ENCODE measurements around the gene SLC5A10. TPM values are rescaled to one million over a fixed set of nuclear protein-coding genes. Genes with fewer than 3 reads are reported as not detected.

The SLC5A10 gene
- total RNA-seq (2022; extraction: Qiagen RNA extraction; ENCODE audit: low read depth) = 0.14 to 0.36 TPM (median 0.26 TPM) in 5 replicates

DNA sequence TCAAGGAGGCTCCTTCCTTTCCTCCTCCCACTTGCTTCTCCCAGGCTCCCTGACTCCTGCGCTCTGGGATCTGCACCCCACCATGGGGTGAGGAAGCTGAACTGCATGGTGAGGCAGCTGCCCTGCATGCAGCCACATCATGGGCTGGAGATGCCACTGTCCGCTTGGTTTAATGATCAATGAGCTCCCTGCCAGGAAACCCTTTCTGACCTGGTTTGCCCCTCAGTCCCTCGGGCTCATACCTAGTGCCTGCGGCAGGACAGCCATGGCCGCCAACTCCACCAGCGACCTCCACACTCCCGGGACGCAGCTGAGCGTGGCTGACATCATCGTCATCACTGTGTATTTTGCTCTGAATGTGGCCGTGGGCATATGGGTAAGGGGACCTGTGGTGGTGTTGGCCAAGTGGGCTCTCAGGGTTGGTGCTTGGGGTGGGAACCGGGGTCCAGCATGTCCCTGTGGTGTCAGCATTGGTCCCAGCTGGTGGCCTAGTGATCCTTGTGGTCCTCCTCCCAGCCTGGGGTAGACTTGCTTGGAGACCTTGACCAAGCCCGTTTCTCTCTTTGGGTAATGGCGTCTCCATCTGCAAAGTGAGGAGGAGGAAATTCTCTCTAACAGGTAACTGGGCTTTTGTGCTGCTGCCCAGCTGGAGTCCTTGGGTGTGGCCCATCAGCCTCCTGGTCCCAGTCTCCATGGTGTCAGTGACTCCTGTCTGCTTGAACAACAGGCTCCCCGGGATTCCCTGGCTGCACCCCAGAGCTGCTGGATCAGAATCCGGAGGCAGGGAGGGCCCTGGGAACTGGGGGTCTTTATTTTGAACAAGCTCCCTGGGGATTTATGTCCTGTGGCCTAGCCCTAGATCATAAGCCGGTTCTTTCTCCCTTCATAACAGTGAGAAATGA lies at the start of gene SLC5A10:
Gene SLC5A10, plus strand, starts transcription at position 225 of the 902 bp plus-strand sequence. Its CDS starts 41 bp downstream, at position 266.

DNA sequence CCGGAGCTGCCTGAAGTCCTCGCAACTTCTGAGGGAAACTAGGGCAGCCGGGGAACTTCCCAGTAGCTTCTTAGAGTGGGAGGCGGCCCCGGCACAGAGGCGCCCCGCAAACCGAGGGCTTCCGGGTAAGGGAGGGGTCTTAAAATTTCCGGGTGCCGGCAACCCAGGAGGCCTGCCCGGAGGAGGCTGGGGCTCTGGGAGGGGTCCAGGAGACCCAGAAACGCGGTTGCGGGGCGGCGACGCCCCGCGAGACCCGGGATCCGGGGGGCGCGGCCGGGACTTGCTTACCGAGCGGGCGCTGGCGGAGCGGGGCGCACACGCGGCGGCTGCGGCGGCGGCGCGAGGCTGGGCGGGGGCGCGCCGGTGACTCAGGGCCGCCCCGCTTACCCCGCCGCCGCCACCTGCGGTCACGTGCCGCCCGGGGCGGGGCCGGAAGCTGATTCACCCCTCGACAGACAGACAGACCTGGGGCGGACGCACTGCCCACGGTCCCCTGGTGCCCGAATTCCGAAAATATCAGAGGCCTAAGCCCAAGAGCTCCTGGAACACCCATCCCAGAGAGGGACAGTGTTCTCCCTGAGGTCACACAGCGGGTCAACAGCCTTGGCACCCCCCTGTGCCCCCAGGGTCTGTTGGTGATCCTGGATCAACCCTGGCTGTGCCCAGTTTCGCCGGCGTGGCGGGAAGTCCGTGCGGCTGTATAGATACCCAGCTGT lies 52.6 kb downstream of the SLC5A10 start, which contains the start of gene FAM83G:
Gene FAM83G, minus strand, starts transcription at position 344 of the 716 bp plus-strand sequence. CDS start 723 bp downstream, outside the sequence.

DNA sequence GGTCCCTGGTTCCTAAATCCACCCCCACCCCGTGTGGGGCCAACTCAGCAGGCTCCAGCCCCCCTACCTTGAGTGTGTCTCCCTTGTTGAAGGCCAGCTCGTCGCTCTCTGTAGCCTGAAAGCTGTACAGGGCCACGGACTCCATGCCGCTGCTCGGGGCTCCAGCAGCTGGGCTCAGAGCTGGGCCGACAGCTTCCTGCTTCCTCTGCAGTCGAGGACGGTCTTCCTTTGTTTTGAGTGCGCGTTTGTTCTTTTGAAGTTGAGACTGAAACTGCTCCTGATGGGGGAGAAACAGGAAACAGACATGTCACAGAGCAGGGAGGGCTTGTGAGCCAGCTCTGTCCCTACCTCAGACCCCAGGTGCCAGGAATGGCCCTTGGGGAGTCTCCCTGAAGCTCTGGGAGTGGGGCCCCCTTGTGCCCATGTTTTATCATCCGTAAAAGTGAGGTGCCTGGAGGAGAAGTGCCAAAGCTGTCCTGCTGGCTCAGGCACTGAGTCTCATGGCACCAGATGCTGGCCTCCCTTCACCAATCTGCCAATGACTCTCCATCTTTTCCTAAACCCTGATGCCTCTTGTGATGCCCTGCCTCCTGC lies 94.9 kb downstream of the SLC5A10 start, which contains the start of gene GRAP:
Gene GRAP, minus strand, starts transcription at position 176 of the 594 bp plus-strand sequence. Its CDS starts 31 bp downstream, at position 145.

Other genes starting within 250 kb of the SLC5A10 start
- gene FBXW10, start 208.1 kb upstream of the SLC5A10 start, total RNA-seq (2022; extraction: Qiagen RNA extraction; ENCODE audit: low read depth) = 0.90 to 2.0 TPM (median 0.97 TPM) in 5 replicates
- 65.5 to 71.4 TPM (median 65.8 TPM) in 5 replicates for gene TVP23B, start 171.0 kb upstream of the SLC5A10 start, total RNA-seq (2022; extraction: Qiagen RNA extraction; ENCODE audit: low read depth)
- 40.9 to 44.9 TPM (median 42.7 TPM) in 5 replicates for gene PRPSAP2, start 94.0 kb upstream of the SLC5A10 start, total RNA-seq (2022; extraction: Qiagen RNA extraction; ENCODE audit: low read depth)
- gene FAM83G, start 52.6 kb downstream of the SLC5A10 start, total RNA-seq (2022; extraction: Qiagen RNA extraction; ENCODE audit: low read depth) = 31.1 to 38.4 TPM (median 37.7 TPM) in 5 replicates
- gene GRAP, start 94.8 kb downstream of the SLC5A10 start, total RNA-seq (2022; extraction: Qiagen RNA extraction; ENCODE audit: low read depth) = 0.17 to 0.34 TPM (median 0.22 TPM) in 5 replicates
- 0.15 to 0.31 TPM in 2 of 5 replicates, not detected in the others for gene GRAPL, start 175.4 kb downstream of the SLC5A10 start, total RNA-seq (2022; extraction: Qiagen RNA extraction; ENCODE audit: low read depth)